Esophagus muscularis mucosa (tissue), 4 donors: ENCODE data around the gene HSDL2.

Experiments
- CTCF ChIP-seq, 3 experiments: fragments of 200-600 bp in 2 of 3; fragments of 450-650 bp in 1 of 3; sonication (generic) in 2 of 3; IDR thresholded peaks; one replicate each; pipeline ENCODE4 v1.5.1; 2017 to 2019; ENCODE audit warnings: antibody characterized with exemption in 3 of 3, mild to moderate bottlenecking in 2 of 3, moderate library complexity in 1 of 3
- EP300 ChIP-seq: sonication (generic); formaldehyde crosslinking; IDR thresholded peaks from one replicate; pipeline ENCODE4 v1.6.1; 2017; ENCODE audit warnings: antibody characterized with exemption
- POLR2A ChIP-seq: fragments of 450-650 bp; IDR thresholded peaks from one replicate; pipeline ENCODE4 v1.6.1; 2017; ENCODE audit warnings: antibody characterized with exemption, moderate library complexity, mild to moderate bottlenecking, low read depth
- POLR2AphosphoS5 ChIP-seq, 2 donors: sonication (generic); formaldehyde crosslinking; IDR thresholded peaks; one replicate each; pipeline ENCODE4 v1.6.1; 2017; ENCODE audit warnings: antibody characterized with exemption in 2 of 2

GRCh38 chr9:112349008-112349333, 30.9 kb upstream of the HSDL2 start:
- TF ChIP-seq CTCF (IDR thresholded peaks at IDR 0.05) (no peak), POLR2A (no peak), POLR2AphosphoS5 (IDR thresholded peaks at IDR 0.05) (no peak), EP300 (no peak)
